DOHH2 (cell line): ENCODE data around the gene ZFHX3.

Experiments used
- H3F3A ChIP-seq: fragments of 200-600 bp; sonication (generic), shearing (Covaris generic); 2 replicates; pipeline ENCODE4 v1.6.0; 2016; ENCODE audit warnings: antibody characterized with exemption, mild to moderate bottlenecking; ENCODE audit not compliant: control insufficient read depth, insufficient read depth
- H3K27ac ChIP-seq: fragments of 200-600 bp; sonication (generic); 2 replicates; pipeline ENCODE4 v1.5.1; 2014; ENCODE audit warnings: low read depth, mild to moderate bottlenecking, low read length, moderate library complexity
- H3K27me3 ChIP-seq: fragments of 200-600 bp; sonication (generic); 2 replicates; pipeline ENCODE4 v1.6.1; 2014; ENCODE audit warnings: mild to moderate bottlenecking, low read length, mixed read lengths; ENCODE audit not compliant: control insufficient read depth
- H3K36me3 ChIP-seq: fragments of 200-600 bp; sonication (generic); 2 replicates; pipeline ENCODE4 v1.6.1; 2014; ENCODE audit warnings: mild to moderate bottlenecking, low read length, moderate library complexity, mixed read lengths; ENCODE audit not compliant: control insufficient read depth
- H3K4me1 ChIP-seq: fragments of 200-600 bp; sonication (generic); 2 replicates; pipeline ENCODE4 v1.6.1; 2014; ENCODE audit warnings: mild to moderate bottlenecking, low read length, mixed read lengths; ENCODE audit not compliant: control insufficient read depth
- H3K4me2 ChIP-seq: fragments of 200-600 bp; sonication (generic); 2 replicates; pipeline ENCODE4 v1.6.0; 2014; ENCODE audit warnings: mild to moderate bottlenecking, low read length, moderate library complexity
- H3K4me3 ChIP-seq: fragments of 200-600 bp; sonication (generic); 2 replicates; pipeline ENCODE4 v1.5.1; 2014; ENCODE audit warnings: mild to moderate bottlenecking, low read length, mixed read lengths
- H3K79me2 ChIP-seq: fragments of 200-600 bp; sonication (generic); 2 replicates; pipeline ENCODE4 v1.6.1; 2014; ENCODE audit warnings: mild to moderate bottlenecking, low read length, mixed read lengths; ENCODE audit not compliant: control insufficient read depth
- H3K9me2 ChIP-seq: fragments of 200-600 bp; sonication (generic); replicated peaks from 2 replicates; pipeline ENCODE4 v1.6.1; 2014; ENCODE audit warnings: mild to moderate bottlenecking, low read length, mixed read lengths; ENCODE audit not compliant: control insufficient read depth
- H3K9me3 ChIP-seq: fragments of 200-600 bp; sonication (generic); 2 replicates; pipeline ENCODE4 v1.6.1; 2014; ENCODE audit warnings: antibody characterized with exemption, low read length, mixed read lengths; ENCODE audit not compliant: control insufficient read depth, insufficient read depth
- H4K20me1 ChIP-seq: fragments of 200-600 bp; sonication (generic); 2 replicates; pipeline ENCODE4 v1.6.0; 2014; ENCODE audit warnings: low read depth, mild to moderate bottlenecking, antibody characterized with exemption, low read length, moderate library complexity; ENCODE audit not compliant: control insufficient read depth, insufficient read depth
- CTCF ChIP-seq: fragments of 200-600 bp; sonication (generic); IDR thresholded peaks from one replicate; pipeline ENCODE4 v1.5.1; 2014; ENCODE audit warnings: antibody characterized with exemption, mild to moderate bottlenecking, low read depth, low read length; ENCODE audit not compliant: poor library complexity, severe bottlenecking
- EZH2phosphoT487 ChIP-seq: fragments of 200-600 bp; sonication (generic); IDR thresholded peaks from 2 replicates; pipeline ENCODE4 v1.6.1; 2017; ENCODE audit warnings: borderline replicate concordance, mild to moderate bottlenecking, antibody characterized with exemption, low read length, moderate library complexity, mixed read lengths

ZFHX3 gene

GRCh38 chr16:72983728-72984350 lies 64.1 kb downstream of the ZFHX3 start:
- no peak for TF ChIP-seq CTCF
- TF ChIP-seq EZH2phosphoT487 = no peak
- no peaks in the 10 kb centered on the region for H3K4me1 ChIP-seq
- peaks cover 4% of the 10 kb centered on the region for H3K79me2 ChIP-seq
- no peaks in the 10 kb centered on the region; the same call in 1 of the 2 replicates for H4K20me1 ChIP-seq
- H3K36me3 ChIP-seq = no peaks in the 10 kb centered on the region
- H3K9me3 ChIP-seq = no peaks in the 10 kb centered on the region
- H3K9me2 ChIP-seq = no peaks in the 10 kb centered on the region
- H3K27me3 ChIP-seq = no peaks in the 10 kb centered on the region
- no peak overlapping the region for H3K4me3 ChIP-seq
- no peaks in the 10 kb centered on the region for H3F3A ChIP-seq
- H3K4me2 ChIP-seq = no peak overlapping the region
- no peak overlapping the region for H3K27ac ChIP-seq

- H3K27me3 ChIP-seq = no peaks in the 10 kb centered on the region
- H3K4me3 ChIP-seq = no peak overlapping the region
- no peak for TF ChIP-seq CTCF
- TF ChIP-seq EZH2phosphoT487 = no peak
- no peaks in the 10 kb centered on the region for H3K9me3 ChIP-seq
- H3K27ac ChIP-seq = no peak overlapping the region
- no peaks in the 10 kb centered on the region; the same call in 1 of the 2 replicates for H4K20me1 ChIP-seq
- no peaks in the 10 kb centered on the region for H3K9me2 ChIP-seq
- no peaks in the 10 kb centered on the region for H3F3A ChIP-seq
- H3K36me3 ChIP-seq = no peaks in the 10 kb centered on the region
- H3K4me1 ChIP-seq = no peaks in the 10 kb centered on the region
- H3K4me2 ChIP-seq = no peak overlapping the region
- peaks cover 4% of the 10 kb centered on the region for H3K79me2 ChIP-seq
Measured at GRCh38 chr16:72983241-72983640, 64.7 kb downstream of the ZFHX3 start.

DNA sequence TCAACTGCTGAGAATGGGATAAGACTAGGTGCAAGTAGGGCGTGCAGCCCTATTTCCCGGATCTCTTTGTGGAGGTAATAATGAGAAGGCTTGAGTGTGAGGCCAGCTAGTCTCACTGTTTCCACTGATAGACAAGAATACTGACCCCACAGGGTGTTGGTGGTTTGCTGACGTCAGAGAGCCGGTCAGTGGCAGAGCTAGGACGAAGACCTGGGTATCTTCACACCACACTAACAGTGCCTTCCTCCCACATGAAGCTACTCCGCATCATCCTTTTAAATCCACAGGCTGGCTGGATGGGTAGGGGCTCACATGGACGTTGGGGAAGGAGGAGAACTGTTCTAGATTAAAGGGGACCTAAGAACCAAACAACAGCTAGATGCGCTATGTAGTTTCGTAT lies 68.0 kb downstream of the ZFHX3 start:
- TF ChIP-seq CTCF = no peak
- TF ChIP-seq EZH2phosphoT487 = no peak
- Histone ChIP-seq H4K20me1 (0 out of 2 replicates have a peak, but pooled peaks cover 7% of the 10 kb centered on the region), H3K4me2 (no peak overlapping the region), H3K36me3 (no peaks in the 10 kb centered on the region), H3K9me2 (no peaks in the 10 kb centered on the region), H3K27ac (no peak overlapping the region), H3K79me2 (peaks cover 4% of the 10 kb centered on the region), H3K27me3 (no peaks in the 10 kb centered on the region), H3K4me1 (no peaks in the 10 kb centered on the region), H3K4me3 (no peak overlapping the region), H3K9me3 (no peaks in the 10 kb centered on the region), H3F3A (no peaks in the 10 kb centered on the region)
